Chondrocyte (in vitro differentiated cells): ENCODE measurements around the gene PDK4. TPM values are rescaled to one million over a fixed set of nuclear protein-coding genes. Genes with fewer than 3 reads are reported as not detected.

Experiments
- DNase-seq: peaks from one replicate; pipeline ENCODE4 v3.0.0; 2021; ENCODE audit warnings: mixed read lengths, low spot score
- H3K27ac Mint-ChIP-seq: one replicate; pipeline ENCODE4 v1.8.0; 2021; ENCODE audit warnings: mild to moderate bottlenecking, moderate library complexity, mixed read lengths; ENCODE audit not compliant: unreplicated experiment
- H3K27me3 Mint-ChIP-seq: 2 replicates; pipeline ENCODE4 v1.8.0; 2021; ENCODE audit warnings: low read depth, mixed read lengths
- H3K36me3 Mint-ChIP-seq: 2 replicates; pipeline ENCODE4 v1.8.0; 2021; ENCODE audit warnings: low read depth, mixed read lengths
- H3K4me1 Mint-ChIP-seq: 2 replicates; pipeline ENCODE4 v1.8.0; 2021; ENCODE audit warnings: low read depth, mild to moderate bottlenecking, mixed read lengths
- H3K4me3 Mint-ChIP-seq: one replicate; pipeline ENCODE4 v1.8.0; 2021; ENCODE audit warnings: mild to moderate bottlenecking, moderate library complexity, mixed read lengths; ENCODE audit not compliant: unreplicated experiment
- H3K9me3 Mint-ChIP-seq: 2 replicates; pipeline ENCODE4 v1.8.0; 2021; ENCODE audit warnings: low read depth, mixed read lengths
- CTCF ChIP-seq: fragments of 200-600 bp; sonication (generic); IDR thresholded peaks from 2 replicates; pipeline ENCODE4 v1.5.0; 2021; ENCODE audit warnings: antibody characterized with exemption, mild to moderate bottlenecking, moderate library complexity
- total RNA-seq: library from RNA; stranded (reverse); gene quantifications from 3 replicates; pipeline ENCODE4 v1.2.1, GENCODE V29; 2021

The PDK4 gene
- total RNA-seq, 1 donor from 2014 or later, result 7.3 TPM

DNA sequence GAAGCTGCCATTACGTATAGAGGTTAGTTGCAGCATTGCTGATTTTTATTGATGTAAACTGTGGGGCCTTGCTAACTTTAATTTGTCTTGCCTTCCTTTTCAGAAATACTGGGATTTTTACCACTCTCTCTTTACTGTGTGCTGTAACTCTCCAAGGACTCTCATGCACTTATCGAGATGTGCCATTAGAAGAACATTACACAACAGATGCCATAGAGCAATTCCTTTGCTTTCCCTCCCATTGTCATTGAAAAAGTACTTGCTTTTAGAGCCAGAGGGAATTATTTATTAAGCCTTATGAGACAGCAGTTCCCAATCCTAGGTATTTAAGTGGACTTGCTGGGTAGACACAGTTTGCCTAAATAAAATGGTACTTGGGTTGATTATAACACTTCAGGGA lies 58.8 kb downstream of the PDK4 start:
- DNase-seq, result no peak
- Mint-ChIP-seq H3K27ac (no peak overlapping the region), H3K4me1 (no peaks in the 10 kb centered on the region), H3K9me3 (no peaks in the 10 kb centered on the region), H3K27me3 (peaks cover 14% of the 10 kb centered on the region), H3K36me3 (no peaks in the 10 kb centered on the region), H3K4me3 (no peak overlapping the region)
- no peak for TF ChIP-seq CTCF

DNA sequence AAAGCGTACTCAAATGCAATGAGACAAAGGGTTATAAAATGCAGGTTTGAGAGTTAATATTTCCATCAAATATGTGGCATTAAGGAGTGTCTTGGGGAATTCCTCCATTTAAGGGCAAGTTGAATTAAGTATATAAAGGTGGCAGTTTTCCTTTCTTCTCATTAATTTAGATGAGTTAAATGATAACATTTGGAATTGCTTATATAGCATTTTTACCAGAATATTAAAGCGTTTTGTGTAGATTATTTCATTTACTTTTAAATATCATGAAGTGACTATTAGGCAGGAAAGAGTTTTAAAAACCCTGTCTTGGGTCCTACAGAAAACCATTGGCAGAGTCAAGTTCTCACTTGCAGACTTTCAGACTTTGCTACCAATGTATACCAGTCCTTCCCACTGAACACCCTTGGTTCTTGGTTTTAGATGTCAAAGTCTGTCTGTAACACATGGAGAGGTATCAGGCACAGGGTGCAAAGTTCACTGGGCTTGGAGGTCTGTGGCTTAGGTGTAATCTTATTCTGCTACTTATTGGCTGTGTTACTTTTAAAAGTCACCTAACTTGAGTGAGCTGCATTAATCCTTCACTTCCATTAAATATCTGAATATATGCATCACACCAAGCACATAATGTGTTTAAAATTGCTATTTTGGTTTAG lies 59.5 kb downstream of the PDK4 start:
- H3K4me3 Mint-ChIP-seq, result no peak overlapping the region
- no peak overlapping the region for H3K27ac Mint-ChIP-seq
- no peak for DNase-seq
- H3K27me3 Mint-ChIP-seq, result peaks cover 14% of the 10 kb centered on the region
- TF ChIP-seq CTCF, result no peak
- H3K4me1 Mint-ChIP-seq, result no peaks in the 10 kb centered on the region
- no peaks in the 10 kb centered on the region for H3K36me3 Mint-ChIP-seq
- no peaks in the 10 kb centered on the region for H3K9me3 Mint-ChIP-seq

DNA sequence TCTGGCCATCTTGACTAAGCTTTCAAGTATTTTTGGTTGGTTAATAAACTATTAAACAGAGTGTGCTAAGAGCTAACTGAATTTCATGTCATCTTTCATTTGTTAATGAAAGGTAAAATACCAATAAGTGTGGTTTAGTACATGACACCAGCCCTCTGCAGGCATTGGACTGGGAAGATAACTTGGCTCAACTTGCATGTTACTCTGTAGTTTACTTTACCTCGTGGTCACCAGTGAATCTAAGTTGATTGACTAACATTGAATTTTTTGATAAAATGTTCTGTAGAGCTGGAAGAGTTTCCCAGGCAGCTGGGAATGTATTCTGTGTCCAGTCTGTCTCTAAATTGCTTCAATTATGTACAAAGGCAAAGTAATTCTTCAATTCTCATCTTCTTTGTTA lies 60.7 kb downstream of the PDK4 start:
- H3K4me1 Mint-ChIP-seq, result no peaks in the 10 kb centered on the region
- no peaks in the 10 kb centered on the region for H3K36me3 Mint-ChIP-seq
- DNase-seq, result no peak
- no peak for TF ChIP-seq CTCF
- H3K9me3 Mint-ChIP-seq, result no peaks in the 10 kb centered on the region
- no peak overlapping the region for H3K4me3 Mint-ChIP-seq
- H3K27ac Mint-ChIP-seq, result no peak overlapping the region
- H3K27me3 Mint-ChIP-seq, result peaks cover 12% of the 10 kb centered on the region

- Mint-ChIP-seq H3K27ac (no peak overlapping the region), H3K9me3 (no peaks in the 10 kb centered on the region), H3K27me3 (peaks cover 10% of the 10 kb centered on the region), H3K4me1 (no peaks in the 10 kb centered on the region), H3K4me3 (no peak overlapping the region), H3K36me3 (no peaks in the 10 kb centered on the region)
- no peak for DNase-seq
- TF ChIP-seq CTCF, result no peak
Observed at GRCh38 chr7:95534796-95535195, 61.5 kb downstream of the PDK4 start.

Other genes with a start within 250 kb of the PDK4 start
- gene PON3, start 200.1 kb downstream of the PDK4 start, total RNA-seq, result not detected in 3 replicates
- gene PON2, start 161.5 kb downstream of the PDK4 start, total RNA-seq, result 91.6 to 94.2 TPM (median 92.1 TPM) in 3 replicates
- not detected in 3 replicates for gene ASB4, start 110.6 kb downstream of the PDK4 start, total RNA-seq
- 17.4 to 80.2 TPM (median 21.0 TPM) in 3 replicates for gene DYNC1I1, start 176.0 kb upstream of the PDK4 start, total RNA-seq